Stomach (tissue), 4 donors: Measurements from ENCODE around the gene PUS3.

Source experiments
- CTCF ChIP-seq, 7 experiments: fragments of 450-650 bp in 4 of 7; fragments of 200-600 bp in 3 of 7; sonication (generic) in 3 of 7; IDR thresholded peaks; one replicate each; pipeline ENCODE4 v1.5.1; 2016 to 2019; ENCODE audit warnings: antibody characterized with exemption in 7 of 7, control low read depth in 2 of 7, mild to moderate bottlenecking in 1 of 7
- EP300 ChIP-seq: sonication (generic); formaldehyde crosslinking; IDR thresholded peaks from one replicate; pipeline ENCODE4 v1.6.1; 2017; ENCODE audit warnings: antibody characterized with exemption
- POLR2AphosphoS5 ChIP-seq, 3 donors: sonication (generic); formaldehyde crosslinking; IDR thresholded peaks; one replicate each; pipeline ENCODE4 v1.6.1; 2016; ENCODE audit warnings: antibody characterized with exemption in 3 of 3

GRCh38 chr11:125947419-125948277, 44.6 kb upstream of the PUS3 start:
- TF ChIP-seq CTCF (IDR thresholded peaks at IDR 0.05) (no peak), EP300 (no peak), POLR2AphosphoS5 (IDR thresholded peaks at IDR 0.05) (no peak)
